Endothelial cell of umbilical vein (primary cell): ENCODE data around the gene RPL10A. TPM values are rescaled to one million over a fixed set of nuclear protein-coding genes. Genes with fewer than 3 reads are reported as not detected.

Experiments
- BruUV-seq: library from RNA; stranded (reverse); fragments of 400-500 nt; replicated peaks from 2 replicates; lab custom pipeline; 2021; lab: Mats Ljungman, UMichigan
- CTCF ChIA-PET: fragments of 300-600, 350-600 bp; sonication (Branson Sonifier 250); formaldehyde crosslinking; loops from one replicate; lab custom pipeline; 2021; ENCODE audit warnings: antibody characterized with exemption, inconsistent platforms; lab: Charles Lee
- POLR2A ChIA-PET: fragments of 300-600, 350-600 bp; sonication (Branson Sonifier 250); formaldehyde crosslinking; loops from one replicate; lab custom pipeline; 2021; ENCODE audit warnings: antibody characterized with exemption, inconsistent platforms; lab: Charles Lee
- DNase-seq: peaks from one replicate; pipeline ENCODE4 v3.0.0-alpha.2; 2011; ENCODE audit warnings: low read depth, low spot score
- FAIRE-seq: peaks from 2 replicates; lab custom pipeline; 2011; peaks lifted over from hg19 to GRCh38; lab: Jason Lieb, UNC
- H2AFZ ChIP-seq: 2 replicates; pipeline ENCODE4 v1.6.0; 2012; ENCODE audit warnings: low read depth, low read length, control low read depth, inconsistent platforms
- H3K27ac ChIP-seq: 2 replicates; pipeline ENCODE4 v1.5.1; 2011; ENCODE audit warnings: low read depth, mild to moderate bottlenecking, control low read depth, low read length, moderate library complexity; ENCODE audit not compliant: insufficient read depth
- H3K27me3 ChIP-seq, 2 experiments: 2 replicates each; pipeline versions ENCODE4 v1.6.0 to v1.6.1; 2011; ENCODE audit warnings: low read length in 2 of 2, mixed read lengths in 1 of 2; ENCODE audit not compliant: control insufficient read depth in 2 of 2, insufficient read depth in 2 of 2
- H3K36me3 ChIP-seq, 2 experiments: 2 replicates in 1 of 2; 3 replicates in 1 of 2; pipeline ENCODE4 v1.5.1; 2011; ENCODE audit warnings: low read length in 2 of 2, mild to moderate bottlenecking in 1 of 2, moderate library complexity in 1 of 2; ENCODE audit not compliant: control insufficient read depth in 2 of 2, insufficient read depth in 2 of 2; ENCODE audit errors: extremely low read depth in 1 of 2
- H3K4me1 ChIP-seq: 3 replicates; pipeline ENCODE4 v1.5.1; 2011; ENCODE audit warnings: mild to moderate bottlenecking, low read length; ENCODE audit not compliant: control insufficient read depth, insufficient read depth; ENCODE audit errors: extremely low read depth
- H3K4me2 ChIP-seq: 2 replicates; pipeline ENCODE4 v1.6.1; 2011; ENCODE audit warnings: low read length, control low read depth, mixed read lengths; ENCODE audit not compliant: insufficient read depth
- H3K4me3 ChIP-seq, 3 experiments: fragments of 200-600 bp in 1 of 3; sonication (generic), shearing (Covaris generic) in 1 of 3; replicated peaks in 1 of 3; 2 replicates each; pipeline ENCODE4 v1.5.1; 2011 to 2016; ENCODE audit warnings: control low read depth in 3 of 3, low read length in 3 of 3, mild to moderate bottlenecking in 2 of 3, inconsistent platforms in 1 of 3, low read depth in 1 of 3, moderate library complexity in 1 of 3; ENCODE audit not compliant: insufficient read depth in 1 of 3
- H3K79me2 ChIP-seq: 2 replicates; pipeline ENCODE4 v1.6.0; 2012; ENCODE audit warnings: low read length, inconsistent platforms; ENCODE audit not compliant: control insufficient read depth, insufficient read depth
- H3K9ac ChIP-seq: replicated peaks from 2 replicates; pipeline ENCODE3; 2011; ENCODE audit warnings: low read length, control low read depth; ENCODE audit not compliant: insufficient read depth; ENCODE audit errors: extremely low read depth
- H3K9me1 ChIP-seq: replicated peaks from 3 replicates; pipeline ENCODE4 v1.6.0; 2011; ENCODE audit warnings: mild to moderate bottlenecking, low read length; ENCODE audit not compliant: control insufficient read depth, insufficient read depth; ENCODE audit errors: extremely low read depth
- H3K9me3 ChIP-seq: replicated peaks from 2 replicates; pipeline ENCODE4 v1.5.1; 2012; ENCODE audit warnings: low read length, inconsistent platforms; ENCODE audit not compliant: control insufficient read depth, insufficient read depth
- H4K20me1 ChIP-seq: replicated peaks from 2 replicates; pipeline ENCODE3; 2011; ENCODE audit warnings: mild to moderate bottlenecking, low read length; ENCODE audit not compliant: control insufficient read depth, insufficient read depth; ENCODE audit errors: extremely low read depth
- EZH2 ChIP-seq: IDR thresholded peaks from 2 replicates; pipeline ENCODE4 v1.6.1; 2012; ENCODE audit warnings: borderline replicate concordance, low read depth, mild to moderate bottlenecking, moderate library complexity, low read length, inconsistent platforms; ENCODE audit not compliant: severe bottlenecking
- JUN ChIP-seq: IDR thresholded peaks from 2 replicates; pipeline ENCODE4 v1.6.1; 2011; ENCODE audit warnings: borderline replicate concordance, low read depth; ENCODE audit not compliant: insufficient read length, insufficient read depth
- dilution Hi-C: fragments of 300-500 bp; cut with MboI; formaldehyde crosslinking; loops from one replicate; pipeline ENCODE4 v1.15.0; 2019; ENCODE audit warnings: low sequenced_read_pairs; ENCODE audit not compliant: extremely low pct_ligation_motif_present
- intact Hi-C: fragments of 100-400 bp; cut with micrococcal nuclease; formaldehyde crosslinking; loops from one replicate; pipeline ENCODE4 v1.10.0; 2022
- polyA plus RNA-seq, 4 experiments: library from polyadenylated mRNA; depleted of rRNA in 3 of 4; stranded (reverse) in 3 of 4; unstranded in 1 of 4; fragments of >200 nt; gene quantifications; 2 replicates each; pipeline versions ENCODE4 v1.2.1 to v1.2.3, GENCODE V29; 2011 to 2012; ENCODE audit warnings: missing spikeins in 1 of 4
- total RNA-seq: library from RNA; stranded (reverse); gene quantifications from 2 replicates; pipeline ENCODE4 v1.2.3, GENCODE V29; 2021
- TF ChIP-seq, protein P1 (sequence below): IDR thresholded peaks from 2 replicates; pipeline ENCODE4 v1.6.1; 2011; ENCODE audit not compliant: insufficient read depth, insufficient read length
- TF ChIP-seq, protein P2 (sequence below), 2 donors: IDR thresholded peaks; 1 replicate in 1 of 2; 2 replicates in 1 of 2; pipeline ENCODE4 v1.5.1; 2011; ENCODE audit warnings: low read length in 2 of 2, mild to moderate bottlenecking in 2 of 2, moderate library complexity in 2 of 2, control low read depth in 1 of 2, inconsistent platforms in 1 of 2, low read depth in 1 of 2; ENCODE audit not compliant: insufficient read depth in 1 of 2; ENCODE audit errors: extremely low read depth in 1 of 2

RPL10A gene
- total and polyA plus RNA-seq, 2 donors (not counting 3 experiments of a cell fraction or from before 2014, with no cell fraction given): 1,339 to 1,956 TPM

DNA sequence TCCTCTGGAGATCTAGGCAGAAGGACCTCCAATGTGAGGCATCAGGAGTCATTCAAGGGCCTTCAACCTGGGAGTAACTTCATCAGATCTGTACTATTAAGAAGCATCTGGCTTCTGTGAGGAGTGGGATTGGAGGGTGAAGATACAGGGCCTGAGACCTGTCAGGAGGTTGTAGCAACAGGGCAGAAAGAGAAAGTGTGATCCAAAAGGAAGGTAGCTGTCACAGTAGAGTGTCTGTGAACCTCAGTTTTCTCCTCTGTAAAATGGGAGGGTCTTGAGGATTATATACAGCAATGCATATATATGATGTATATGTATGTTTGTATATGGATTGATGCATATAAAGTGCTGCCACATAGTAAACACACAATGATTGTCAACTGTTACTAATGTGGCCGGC, 2.6 kb upstream of the RPL10A start:
- Histone ChIP-seq H3K4me3 (no peak overlapping the region), H2AFZ (no peak overlapping the region), H3K9me3 (no peaks in the 10 kb centered on the region), H3K9ac (no peak overlapping the region), H4K20me1 (peaks cover 5% of the 10 kb centered on the region), H3K4me2 (no peak overlapping the region), H3K27me3 (no peaks in the 10 kb centered on the region), H3K36me3 (peaks cover 3 to 9% of the 10 kb centered on the region in 2 experiments), H3K9me1 (no peaks in the 10 kb centered on the region), H3K4me1 (peaks cover 18% of the 10 kb centered on the region), H3K27ac (no peak overlapping the region), H3K79me2 (peaks cover 24% of the 10 kb centered on the region)
- BruUV-seq: no TSS peak
- ChIA-PET CTCF (interaction anchor here (0.8 to 2.3 kb wide), 7 partner anchors 10 to 271 kb away, joined by 3 to 11 read pairs (median 4); partner anchors contain the start of genes ARMC12 and PPARD), POLR2A (interaction anchor here (0.6 kb wide), 1 partner anchor 191 kb away, joined by 3 read pairs; no protein-coding TSS in a partner anchor)
- intact Hi-C loops (no loop called here), dilution Hi-C loops (no loop called here)
- DNase-seq (no peak), FAIRE-seq (no peak)
- TF ChIP-seq, protein P1, sequence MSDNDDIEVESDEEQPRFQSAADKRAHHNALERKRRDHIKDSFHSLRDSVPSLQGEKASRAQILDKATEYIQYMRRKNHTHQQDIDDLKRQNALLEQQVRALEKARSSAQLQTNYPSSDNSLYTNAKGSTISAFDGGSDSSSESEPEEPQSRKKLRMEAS: no peak

DNA sequence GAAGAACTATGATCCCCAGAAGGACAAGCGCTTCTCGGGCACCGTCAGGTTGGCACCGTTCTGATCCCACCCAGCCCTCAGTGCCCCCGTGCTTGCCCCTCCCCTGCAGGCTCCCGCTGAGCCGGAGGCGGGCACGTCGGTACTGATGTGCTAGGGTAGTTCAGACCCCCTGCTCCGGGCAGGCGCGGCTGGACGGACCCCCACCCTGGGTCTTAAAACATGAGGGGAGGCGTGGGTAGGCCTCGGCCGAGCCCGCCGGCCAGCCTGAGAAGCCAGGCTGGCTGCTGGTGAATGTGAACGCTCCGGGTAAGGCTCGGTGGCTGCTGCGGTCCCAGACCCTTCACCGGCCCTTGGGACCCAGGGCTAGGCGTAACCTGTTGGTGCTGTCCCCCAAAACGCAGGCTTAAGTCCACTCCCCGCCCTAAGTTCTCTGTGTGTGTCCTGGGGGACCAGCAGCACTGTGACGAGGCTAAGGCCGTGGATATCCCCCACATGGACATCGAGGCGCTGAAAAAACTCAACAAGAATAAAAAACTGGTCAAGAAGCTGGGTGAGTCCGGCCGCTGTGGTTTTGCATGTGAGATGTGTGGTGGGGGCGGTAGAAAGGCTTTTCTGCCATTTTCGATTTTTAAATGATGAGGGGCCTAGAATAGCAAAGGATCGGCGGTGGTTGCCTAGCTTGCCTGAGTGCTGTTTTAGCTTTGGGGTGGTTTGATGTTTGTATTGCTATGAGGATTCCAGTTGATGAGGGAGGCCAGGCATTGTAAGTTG, 964 bp downstream of the RPL10A start:
- Histone ChIP-seq H3K79me2 (peaks cover 33% of the 10 kb centered on the region), H3K4me2 (peak overlapping the region; percentile 96), H4K20me1 (peaks cover 12% of the 10 kb centered on the region), H3K4me3 (peak overlapping the region; percentile 69 to 95 (median 92)), H3K9me3 (no peaks in the 10 kb centered on the region), H3K27me3 (no peaks in the 10 kb centered on the region), H3K4me1 (peaks cover 26% of the 10 kb centered on the region), H3K36me3 (peaks cover 10 to 13% of the 10 kb centered on the region in 2 experiments), H3K9me1 (no peaks in the 10 kb centered on the region), H3K27ac (peak overlapping the region; percentile 76), H3K9ac (peak overlapping the region; percentile 94), H2AFZ (no peak overlapping the region)
- CTCF ChIA-PET: interaction anchor here (0.8 to 2.8 kb wide), 4 partner anchors 12 to 176 kb away, joined by 3 to 26 read pairs (median 8); partner anchors contain the start of genes FANCE and PPARD
- TF ChIP-seq JUN (no peak), EZH2 (no peak)
- TF ChIP-seq, protein P1: no peak
- TF ChIP-seq, protein P2, sequence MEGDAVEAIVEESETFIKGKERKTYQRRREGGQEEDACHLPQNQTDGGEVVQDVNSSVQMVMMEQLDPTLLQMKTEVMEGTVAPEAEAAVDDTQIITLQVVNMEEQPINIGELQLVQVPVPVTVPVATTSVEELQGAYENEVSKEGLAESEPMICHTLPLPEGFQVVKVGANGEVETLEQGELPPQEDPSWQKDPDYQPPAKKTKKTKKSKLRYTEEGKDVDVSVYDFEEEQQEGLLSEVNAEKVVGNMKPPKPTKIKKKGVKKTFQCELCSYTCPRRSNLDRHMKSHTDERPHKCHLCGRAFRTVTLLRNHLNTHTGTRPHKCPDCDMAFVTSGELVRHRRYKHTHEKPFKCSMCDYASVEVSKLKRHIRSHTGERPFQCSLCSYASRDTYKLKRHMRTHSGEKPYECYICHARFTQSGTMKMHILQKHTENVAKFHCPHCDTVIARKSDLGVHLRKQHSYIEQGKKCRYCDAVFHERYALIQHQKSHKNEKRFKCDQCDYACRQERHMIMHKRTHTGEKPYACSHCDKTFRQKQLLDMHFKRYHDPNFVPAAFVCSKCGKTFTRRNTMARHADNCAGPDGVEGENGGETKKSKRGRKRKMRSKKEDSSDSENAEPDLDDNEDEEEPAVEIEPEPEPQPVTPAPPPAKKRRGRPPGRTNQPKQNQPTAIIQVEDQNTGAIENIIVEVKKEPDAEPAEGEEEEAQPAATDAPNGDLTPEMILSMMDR (IDR thresholded peaks at IDR 0.05; ENCODE audit: extremely low read depth in 1 of 2, insufficient read depth in 1 of 2, low read depth in 1 of 2, low read length in 2 of 2): no peak
- intact Hi-C loops (loop anchor here (1.0 to 2.0 kb wide), 4 partner anchors 17 to 172 kb away; partner anchors contain the start of genes DEF6, FANCE and PPARD), dilution Hi-C loops (no loop called here)
- DNase-seq (no peak), FAIRE-seq (no peak)
- POLR2A ChIA-PET: interaction anchor here (1.3 kb wide), 1 partner anchor 127 kb away, joined by 3 read pairs; the partner anchor contains the start of gene PPARD
- no TSS peak for BruUV-seq
